ENCODE data around the gene LRIG3. TPM values are rescaled to one million over a fixed set of nuclear protein-coding genes. Genes with fewer than 3 reads are reported as not detected.

The LRIG3 gene
- total and polyA plus RNA-seq, 9 of the 15 experiments (the other 6 are each of a cell fraction or from before 2014, with no cell fraction given), result 0.18 TPM; not detected in 8

GRCh38 chr12:58919231-58920101 lies 838 bp downstream of the LRIG3 start:
- no TSS peak for BruUV-seq (replicated peaks)

More at GRCh38 chr12:58919231-58920101, 838 bp downstream of the LRIG3 start:
- H2AFZ ChIP-seq (ENCODE audit: low read depth, low read length), result no peak overlapping the region
- no peak for ATAC-seq
- no peak overlapping the region for H3K4me3 ChIP-seq
- H3K9me3 ChIP-seq (replicated peaks; ENCODE audit: control insufficient read depth, insufficient read depth, low read depth, low read length), result no peaks in the 10 kb centered on the region
- DNase-seq (ENCODE audit: extremely low read depth in 1 of 4, low spot score in 3 of 4), result no peak
- no peak overlapping the region for H3K9ac ChIP-seq (ENCODE audit: insufficient read depth in 1 of 2, low read depth in 2 of 2, low read length in 2 of 2)
- H4K20me1 ChIP-seq (replicated peaks; ENCODE audit: control insufficient read depth, insufficient read depth, low read length), result no peaks in the 10 kb centered on the region
- in situ Hi-C loops (cut with MboI), result no loop called here
- CTCF ChIA-PET (ENCODE audit: low intra/inter-chr PET ratio), result no interaction called here
- H3K36me3 ChIP-seq (ENCODE audit: control insufficient read depth, insufficient read depth, low read length), result no peaks in the 10 kb centered on the region
- POLR2A ChIA-PET, result no interaction called here
- H3K79me2 ChIP-seq (ENCODE audit: control insufficient read depth, insufficient read depth, low read length), result no peaks in the 10 kb centered on the region
- intact Hi-C loops (cut with micrococcal nuclease), result no loop called here
- no peak for FAIRE-seq
- H3K27ac ChIP-seq (ENCODE audit: extremely low read depth, low read depth, low read length), result no peak overlapping the region
- peaks cover 0 to 11% of the 10 kb centered on the region in 2 experiments; a peak in 1 of 5 replicates for H3K4me1 ChIP-seq (replicated peaks in 1 of 2; ENCODE audit: control insufficient read depth in 2 of 2, insufficient read depth in 2 of 2, low read length in 2 of 2)
- WGBS (ENCODE audit: insufficient coverage, low coverage, missing lambda C conversion rate), result 4% methylated on average over 39 of the region's 50 CpGs
- no peak overlapping the region for H3K4me2 ChIP-seq (ENCODE audit: insufficient read depth, low read length)
- no peaks in the 10 kb centered on the region for H3K27me3 ChIP-seq (ENCODE audit: control insufficient read depth in 2 of 2, insufficient read depth in 2 of 2, low read length in 2 of 2)
- TF ChIP-seq ZNF197 (CRISPR knock-in tag; IDR thresholded peaks at IDR 0.05; ENCODE audit: low read depth), result no peak
- no peak for TF ChIP-seq ZHX1 (conservative IDR thresholded peaks at IDR 0.05; ENCODE audit: low read length)
- no peak for TF ChIP-seq ELF1 (tag; IDR thresholded peaks at IDR 0.05)
- no peak for TF ChIP-seq MTA1 (IDR thresholded peaks at IDR 0.05; ENCODE audit: borderline replicate concordance)
- TF ChIP-seq HMG20A (CRISPR knock-in tag; conservative IDR thresholded peaks at IDR 0.05), result no peak
- no peak for TF ChIP-seq ZNF239 (CRISPR knock-in tag; IDR thresholded peaks at IDR 0.05)
- no peak for TF ChIP-seq PHB (CRISPR knock-in tag; IDR thresholded peaks at IDR 0.05)
- no peak for TF ChIP-seq BRF2 (IDR thresholded peaks at IDR 0.05; ENCODE audit: borderline replicate concordance, insufficient read depth, insufficient read length)
- no peaks in the 10 kb centered on the region for H3K9me1 ChIP-seq (ENCODE audit: control insufficient read depth, insufficient read depth, low read length)

Data from K562 (cell line).